ENCODE measurements around the gene IL1RAPL1. TPM values are rescaled to one million over a fixed set of nuclear protein-coding genes. Genes with fewer than 3 reads are reported as not detected.

Gene IL1RAPL1
- total and polyA plus RNA-seq, 2 experiments from 2014 or later = 0.18 to 0.49 TPM

DNA sequence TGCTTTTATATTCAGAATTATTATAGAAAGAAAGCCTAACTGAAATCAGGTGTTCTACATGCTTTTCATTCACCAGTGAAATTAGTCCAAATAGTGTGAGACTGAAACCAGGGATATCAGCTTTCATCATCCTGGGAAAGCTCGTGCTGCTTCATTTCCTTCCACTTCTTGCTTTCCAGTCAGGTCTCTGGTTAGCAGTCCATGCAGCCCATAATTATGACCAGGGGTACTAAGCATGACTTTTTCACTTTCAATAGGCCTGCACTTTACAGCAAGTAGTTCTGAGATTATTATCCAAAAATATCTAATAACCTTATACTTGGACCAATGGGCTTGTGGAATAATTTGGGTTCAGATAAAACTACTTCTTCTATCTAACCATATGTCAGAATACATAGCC lies 954.9 kb downstream of the IL1RAPL1 start:
- H4K20me1 ChIP-seq (replicated peaks; ENCODE audit: insufficient read depth) = no peaks in the 10 kb centered on the region
- no peaks in the 10 kb centered on the region for H3F3A ChIP-seq (replicated peaks; ENCODE audit: low read depth)
- Mint-ChIP-seq H3K27ac (no peak overlapping the region), H3K27me3 (ENCODE audit: insufficient read depth, low read depth, poor library complexity) (peaks cover 1% of the 10 kb centered on the region), H3K4me3 (no peak overlapping the region), H3K9me3 (no peaks in the 10 kb centered on the region; the same call in 2 of the 3 replicates), H3K4me1 (no peaks in the 10 kb centered on the region; the same call in 2 of the 3 replicates), H3K36me3 (ENCODE audit: low read depth) (no peaks in the 10 kb centered on the region)
- H3K4me2 ChIP-seq = no peak overlapping the region
- H3K79me2 ChIP-seq (replicated peaks; ENCODE audit: insufficient read depth) = no peaks in the 10 kb centered on the region
- H3K36me3 ChIP-seq (ENCODE audit: insufficient read depth) = no peaks in the 10 kb centered on the region
- 0 out of 2 replicates have a peak, but pooled peaks cover under 1% of the 10 kb centered on the region for H3K4me1 ChIP-seq (ENCODE audit: insufficient read depth)
- no peak for TF ChIP-seq ZNF331 (CRISPR knock-in tag; IDR thresholded peaks at IDR 0.05; ENCODE audit: low read depth)
- TF ChIP-seq, protein P1, sequence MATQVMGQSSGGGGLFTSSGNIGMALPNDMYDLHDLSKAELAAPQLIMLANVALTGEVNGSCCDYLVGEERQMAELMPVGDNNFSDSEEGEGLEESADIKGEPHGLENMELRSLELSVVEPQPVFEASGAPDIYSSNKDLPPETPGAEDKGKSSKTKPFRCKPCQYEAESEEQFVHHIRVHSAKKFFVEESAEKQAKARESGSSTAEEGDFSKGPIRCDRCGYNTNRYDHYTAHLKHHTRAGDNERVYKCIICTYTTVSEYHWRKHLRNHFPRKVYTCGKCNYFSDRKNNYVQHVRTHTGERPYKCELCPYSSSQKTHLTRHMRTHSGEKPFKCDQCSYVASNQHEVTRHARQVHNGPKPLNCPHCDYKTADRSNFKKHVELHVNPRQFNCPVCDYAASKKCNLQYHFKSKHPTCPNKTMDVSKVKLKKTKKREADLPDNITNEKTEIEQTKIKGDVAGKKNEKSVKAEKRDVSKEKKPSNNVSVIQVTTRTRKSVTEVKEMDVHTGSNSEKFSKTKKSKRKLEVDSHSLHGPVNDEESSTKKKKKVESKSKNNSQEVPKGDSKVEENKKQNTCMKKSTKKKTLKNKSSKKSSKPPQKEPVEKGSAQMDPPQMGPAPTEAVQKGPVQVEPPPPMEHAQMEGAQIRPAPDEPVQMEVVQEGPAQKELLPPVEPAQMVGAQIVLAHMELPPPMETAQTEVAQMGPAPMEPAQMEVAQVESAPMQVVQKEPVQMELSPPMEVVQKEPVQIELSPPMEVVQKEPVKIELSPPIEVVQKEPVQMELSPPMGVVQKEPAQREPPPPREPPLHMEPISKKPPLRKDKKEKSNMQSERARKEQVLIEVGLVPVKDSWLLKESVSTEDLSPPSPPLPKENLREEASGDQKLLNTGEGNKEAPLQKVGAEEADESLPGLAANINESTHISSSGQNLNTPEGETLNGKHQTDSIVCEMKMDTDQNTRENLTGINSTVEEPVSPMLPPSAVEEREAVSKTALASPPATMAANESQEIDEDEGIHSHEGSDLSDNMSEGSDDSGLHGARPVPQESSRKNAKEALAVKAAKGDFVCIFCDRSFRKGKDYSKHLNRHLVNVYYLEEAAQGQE (IDR thresholded peaks at IDR 0.05; ENCODE audit: unreplicated experiment) = no peak
- TF ChIP-seq POLR2AphosphoS5 (IDR thresholded peaks at IDR 0.05; ENCODE audit: low read depth) = no peak
- no peak for TF ChIP-seq ZNF114 (CRISPR knock-in tag; IDR thresholded peaks at IDR 0.05)
- TF ChIP-seq, protein P2, sequence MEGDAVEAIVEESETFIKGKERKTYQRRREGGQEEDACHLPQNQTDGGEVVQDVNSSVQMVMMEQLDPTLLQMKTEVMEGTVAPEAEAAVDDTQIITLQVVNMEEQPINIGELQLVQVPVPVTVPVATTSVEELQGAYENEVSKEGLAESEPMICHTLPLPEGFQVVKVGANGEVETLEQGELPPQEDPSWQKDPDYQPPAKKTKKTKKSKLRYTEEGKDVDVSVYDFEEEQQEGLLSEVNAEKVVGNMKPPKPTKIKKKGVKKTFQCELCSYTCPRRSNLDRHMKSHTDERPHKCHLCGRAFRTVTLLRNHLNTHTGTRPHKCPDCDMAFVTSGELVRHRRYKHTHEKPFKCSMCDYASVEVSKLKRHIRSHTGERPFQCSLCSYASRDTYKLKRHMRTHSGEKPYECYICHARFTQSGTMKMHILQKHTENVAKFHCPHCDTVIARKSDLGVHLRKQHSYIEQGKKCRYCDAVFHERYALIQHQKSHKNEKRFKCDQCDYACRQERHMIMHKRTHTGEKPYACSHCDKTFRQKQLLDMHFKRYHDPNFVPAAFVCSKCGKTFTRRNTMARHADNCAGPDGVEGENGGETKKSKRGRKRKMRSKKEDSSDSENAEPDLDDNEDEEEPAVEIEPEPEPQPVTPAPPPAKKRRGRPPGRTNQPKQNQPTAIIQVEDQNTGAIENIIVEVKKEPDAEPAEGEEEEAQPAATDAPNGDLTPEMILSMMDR (conservative IDR thresholded peaks at IDR 0.05; ENCODE audit: low read depth in 2 of 2) = no peak
- no peak for TF ChIP-seq EZH2phosphoT487 (IDR thresholded peaks at IDR 0.05; ENCODE audit: unreplicated experiment)
- TF ChIP-seq CREB1 (CRISPR knock-in tag; IDR thresholded peaks at IDR 0.05; ENCODE audit: low read depth) = no peak
- TF ChIP-seq STAT1 (IDR thresholded peaks at IDR 0.05; ENCODE audit: unreplicated experiment) = no peak
- TF ChIP-seq JUNB (IDR thresholded peaks at IDR 0.05; ENCODE audit: unreplicated experiment) = no peak
- TF ChIP-seq, protein P3, sequence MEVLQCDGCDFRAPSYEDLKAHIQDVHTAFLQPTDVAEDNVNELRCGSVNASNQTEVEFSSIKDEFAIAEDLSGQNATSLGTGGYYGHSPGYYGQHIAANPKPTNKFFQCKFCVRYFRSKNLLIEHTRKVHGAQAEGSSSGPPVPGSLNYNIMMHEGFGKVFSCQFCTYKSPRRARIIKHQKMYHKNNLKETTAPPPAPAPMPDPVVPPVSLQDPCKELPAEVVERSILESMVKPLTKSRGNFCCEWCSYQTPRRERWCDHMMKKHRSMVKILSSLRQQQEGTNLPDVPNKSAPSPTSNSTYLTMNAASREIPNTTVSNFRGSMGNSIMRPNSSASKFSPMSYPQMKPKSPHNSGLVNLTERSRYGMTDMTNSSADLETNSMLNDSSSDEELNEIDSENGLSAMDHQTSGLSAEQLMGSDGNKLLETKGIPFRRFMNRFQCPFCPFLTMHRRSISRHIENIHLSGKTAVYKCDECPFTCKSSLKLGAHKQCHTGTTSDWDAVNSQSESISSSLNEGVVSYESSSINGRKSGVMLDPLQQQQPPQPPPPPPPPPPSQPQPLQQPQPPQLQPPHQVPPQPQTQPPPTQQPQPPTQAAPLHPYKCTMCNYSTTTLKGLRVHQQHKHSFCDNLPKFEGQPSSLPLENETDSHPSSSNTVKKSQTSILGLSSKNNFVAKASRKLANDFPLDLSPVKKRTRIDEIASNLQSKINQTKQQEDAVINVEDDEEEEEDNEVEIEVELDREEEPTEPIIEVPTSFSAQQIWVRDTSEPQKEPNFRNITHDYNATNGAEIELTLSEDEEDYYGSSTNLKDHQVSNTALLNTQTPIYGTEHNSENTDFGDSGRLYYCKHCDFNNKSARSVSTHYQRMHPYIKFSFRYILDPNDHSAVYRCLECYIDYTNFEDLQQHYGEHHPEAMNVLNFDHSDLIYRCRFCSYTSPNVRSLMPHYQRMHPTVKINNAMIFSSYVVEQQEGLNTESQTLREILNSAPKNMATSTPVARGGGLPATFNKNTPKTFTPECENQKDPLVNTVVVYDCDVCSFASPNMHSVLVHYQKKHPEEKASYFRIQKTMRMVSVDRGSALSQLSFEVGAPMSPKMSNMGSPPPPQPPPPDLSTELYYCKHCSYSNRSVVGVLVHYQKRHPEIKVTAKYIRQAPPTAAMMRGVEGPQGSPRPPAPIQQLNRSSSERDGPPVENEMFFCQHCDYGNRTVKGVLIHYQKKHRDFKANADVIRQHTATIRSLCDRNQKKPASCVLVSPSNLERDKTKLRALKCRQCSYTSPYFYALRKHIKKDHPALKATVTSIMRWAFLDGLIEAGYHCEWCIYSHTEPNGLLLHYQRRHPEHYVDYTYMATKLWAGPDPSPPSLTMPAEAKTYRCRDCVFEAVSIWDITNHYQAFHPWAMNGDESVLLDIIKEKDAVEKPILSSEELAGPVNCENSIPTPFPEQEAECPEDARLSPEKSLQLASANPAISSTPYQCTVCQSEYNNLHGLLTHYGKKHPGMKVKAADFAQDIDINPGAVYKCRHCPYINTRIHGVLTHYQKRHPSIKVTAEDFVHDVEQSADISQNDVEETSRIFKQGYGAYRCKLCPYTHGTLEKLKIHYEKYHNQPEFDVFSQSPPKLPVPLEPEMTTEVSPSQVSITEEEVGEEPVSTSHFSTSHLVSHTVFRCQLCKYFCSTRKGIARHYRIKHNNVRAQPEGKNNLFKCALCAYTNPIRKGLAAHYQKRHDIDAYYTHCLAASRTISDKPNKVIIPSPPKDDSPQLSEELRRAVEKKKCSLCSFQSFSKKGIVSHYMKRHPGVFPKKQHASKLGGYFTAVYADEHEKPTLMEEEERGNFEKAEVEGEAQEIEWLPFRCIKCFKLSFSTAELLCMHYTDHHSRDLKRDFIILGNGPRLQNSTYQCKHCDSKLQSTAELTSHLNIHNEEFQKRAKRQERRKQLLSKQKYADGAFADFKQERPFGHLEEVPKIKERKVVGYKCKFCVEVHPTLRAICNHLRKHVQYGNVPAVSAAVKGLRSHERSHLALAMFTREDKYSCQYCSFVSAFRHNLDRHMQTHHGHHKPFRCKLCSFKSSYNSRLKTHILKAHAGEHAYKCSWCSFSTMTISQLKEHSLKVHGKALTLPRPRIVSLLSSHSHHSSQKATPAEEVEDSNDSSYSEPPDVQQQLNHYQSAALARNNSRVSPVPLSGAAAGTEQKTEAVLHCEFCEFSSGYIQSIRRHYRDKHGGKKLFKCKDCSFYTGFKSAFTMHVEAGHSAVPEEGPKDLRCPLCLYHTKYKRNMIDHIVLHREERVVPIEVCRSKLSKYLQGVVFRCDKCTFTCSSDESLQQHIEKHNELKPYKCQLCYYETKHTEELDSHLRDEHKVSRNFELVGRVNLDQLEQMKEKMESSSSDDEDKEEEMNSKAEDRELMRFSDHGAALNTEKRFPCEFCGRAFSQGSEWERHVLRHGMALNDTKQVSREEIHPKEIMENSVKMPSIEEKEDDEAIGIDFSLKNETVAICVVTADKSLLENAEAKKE (CRISPR knock-in tag; IDR thresholded peaks at IDR 0.05) = no peak
- TF ChIP-seq ETS1 (IDR thresholded peaks at IDR 0.05) = no peak
- no peaks in the 10 kb centered on the region for H3K9me2 ChIP-seq (ENCODE audit: insufficient read depth)
- no peak overlapping the region for H3K4me3 ChIP-seq
- no peak overlapping the region for H2AFZ ChIP-seq
- H3K27ac ChIP-seq (ENCODE audit: low read depth) = no peak overlapping the region
- H3K27me3 ChIP-seq (ENCODE audit: insufficient read depth) = no peaks in the 10 kb centered on the region
- no peak for DNase-seq (ENCODE audit: low spot score)
- ATAC-seq = no peak

All from GM23338 (cell line).